Measurements from ENCODE around the gene DNAH9.

The DNAH9 gene

GRCh38 chr17:11852231-11852630, 254.0 kb downstream of the DNAH9 start:
- no peak for DNase-seq

- DNase-seq, result no peak
Measured at GRCh38 chr17:11852912-11853311, 254.6 kb downstream of the DNAH9 start.

DNA sequence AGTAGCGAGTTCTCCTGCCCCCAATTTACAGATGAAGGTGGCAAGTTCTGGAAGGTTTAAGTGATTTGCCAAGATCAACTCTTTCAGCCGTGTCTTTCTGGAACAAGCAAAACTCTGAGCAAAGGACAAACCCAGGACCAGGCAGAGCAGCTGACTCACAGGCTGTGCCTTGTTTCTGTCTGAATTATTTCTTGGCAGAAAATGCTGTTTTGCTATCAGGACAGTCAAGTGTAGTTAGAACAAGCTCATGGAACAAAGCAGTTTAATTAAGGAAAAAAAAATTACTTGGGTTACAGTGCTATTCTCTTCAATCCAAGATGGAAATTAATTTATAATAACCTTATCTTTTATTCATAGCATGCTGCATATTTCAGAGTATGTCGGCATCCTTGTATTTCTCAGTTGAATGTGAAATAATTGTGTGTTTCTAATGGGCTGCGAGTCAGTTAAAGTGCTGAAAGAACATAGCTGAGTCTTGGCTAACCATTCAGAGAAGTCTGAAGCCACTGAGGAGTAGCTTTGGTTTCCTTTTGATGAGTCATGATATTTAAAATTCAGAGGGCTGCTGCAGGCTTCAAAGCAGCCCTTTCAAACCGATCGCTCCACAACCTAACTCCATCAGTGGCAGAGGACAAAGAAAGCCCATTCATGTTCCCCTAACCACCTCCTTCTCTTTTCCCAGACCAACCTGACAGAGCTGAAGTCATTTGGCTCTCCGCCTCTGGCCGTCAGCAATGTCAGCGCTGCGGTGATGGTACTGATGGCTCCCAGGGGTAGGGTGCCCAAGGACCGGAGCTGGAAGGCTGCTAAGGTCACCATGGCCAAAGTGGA, 255.3 kb downstream of the DNAH9 start:
- no peak for DNase-seq

DNA sequence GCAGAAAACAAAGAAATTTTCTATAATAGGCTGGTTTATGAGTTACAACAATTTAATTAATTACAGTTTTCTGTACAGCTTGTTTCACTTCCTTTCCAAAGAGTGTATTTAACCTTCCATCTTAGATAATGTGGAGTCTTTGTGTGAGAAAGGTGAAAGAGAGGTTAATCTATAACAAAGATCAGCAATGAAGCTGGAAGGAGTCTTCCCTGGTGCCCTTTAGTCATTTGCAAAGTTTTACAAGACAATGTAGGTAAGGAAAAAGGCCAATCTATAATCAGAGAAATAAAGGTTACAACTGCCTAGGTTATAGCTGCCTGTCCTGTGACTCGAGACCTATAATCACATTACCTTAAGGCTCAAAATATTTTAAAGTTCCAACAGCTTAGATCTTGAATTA, 257.0 kb downstream of the DNAH9 start:
- DNase-seq, result no peak

DNA sequence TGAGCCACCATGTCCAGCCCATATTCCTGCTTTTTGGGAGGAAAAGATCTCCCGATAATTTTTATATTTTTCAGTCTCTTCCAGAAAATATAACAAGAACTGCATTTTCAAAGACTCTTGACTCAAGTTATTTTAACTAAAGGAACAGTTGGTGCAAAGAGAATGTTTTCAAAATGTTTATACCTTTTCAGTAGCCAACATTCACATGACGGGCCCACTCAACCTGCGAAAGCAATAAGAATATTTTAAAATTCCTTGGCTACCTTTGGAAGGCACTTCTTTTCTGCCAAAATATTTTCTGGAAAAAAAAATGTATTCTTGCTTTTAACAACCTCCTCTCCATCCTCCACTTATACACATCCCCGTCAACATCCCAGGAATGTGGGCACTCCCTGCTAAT, 258.7 kb downstream of the DNAH9 start:
- DNase-seq, result no peak

DNA sequence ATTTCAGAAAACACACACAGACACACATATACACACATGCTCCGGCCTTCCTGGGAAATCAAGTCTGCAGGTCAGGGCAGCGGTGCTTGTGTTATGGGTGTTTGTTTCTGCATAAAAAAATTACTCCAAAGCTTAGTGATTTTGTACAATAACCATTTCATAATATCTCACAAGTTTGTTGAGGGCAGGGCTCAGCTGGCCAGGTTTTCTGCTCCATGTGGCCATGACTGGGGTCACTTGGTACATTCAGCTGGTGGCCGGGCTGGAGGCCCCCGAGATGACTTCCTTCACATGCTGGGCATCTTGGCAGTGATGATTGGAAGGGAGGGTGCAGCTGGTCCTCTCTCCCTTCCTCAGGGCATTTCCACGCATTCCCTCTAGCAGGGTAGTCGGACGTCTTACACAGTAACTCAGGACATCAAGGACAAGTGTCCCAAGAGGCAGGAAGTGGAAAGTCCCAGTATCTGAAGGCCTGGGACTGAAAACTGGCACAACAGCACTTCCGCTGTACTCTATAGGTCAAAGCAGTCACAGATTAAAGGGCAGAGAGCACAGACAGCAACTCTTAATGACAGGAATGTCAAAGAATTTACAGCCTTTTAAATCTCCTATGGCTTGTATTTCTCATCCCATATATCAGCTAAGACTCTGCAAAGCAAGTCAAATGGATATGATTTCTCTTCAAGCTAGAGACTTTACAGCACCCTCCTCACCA, 271.6 kb downstream of the DNAH9 start:
- DNase-seq, result no peak

- DNase-seq, result no peak
Measured at GRCh38 chr17:11871773-11872172, 273.5 kb downstream of the DNAH9 start.

- no peak for DNase-seq
Measured at GRCh38 chr17:11874756-11875155, 276.5 kb downstream of the DNAH9 start.

DNA sequence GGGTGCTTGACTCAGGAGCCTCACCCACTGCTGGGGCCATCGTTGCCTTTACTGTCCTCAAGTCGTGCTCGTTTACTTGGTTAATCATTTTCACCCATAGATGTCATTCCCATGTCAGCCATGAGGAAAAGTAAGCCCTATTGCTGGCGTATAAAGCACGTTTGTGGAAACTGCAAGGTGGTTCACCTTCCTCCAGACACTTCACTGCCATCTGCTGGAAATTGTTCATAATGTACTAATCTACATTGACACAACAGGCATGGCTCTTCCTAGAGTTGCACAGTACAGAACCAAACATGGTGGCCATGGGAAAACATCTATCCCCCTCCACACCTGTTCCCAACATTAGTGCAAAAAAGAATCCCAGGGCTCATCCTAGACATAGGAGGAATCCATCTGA, 282.4 kb downstream of the DNAH9 start:
- DNase-seq, result no peak

- DNase-seq, result no peak
Measured at GRCh38 chr17:11882716-11883115, 284.4 kb downstream of the DNAH9 start.

GRCh38 chr17:11885051-11885450, 286.8 kb downstream of the DNAH9 start:
- no peak for DNase-seq

GRCh38 chr17:11889266-11889665, 291.0 kb downstream of the DNAH9 start:
- no peak for DNase-seq

DNA sequence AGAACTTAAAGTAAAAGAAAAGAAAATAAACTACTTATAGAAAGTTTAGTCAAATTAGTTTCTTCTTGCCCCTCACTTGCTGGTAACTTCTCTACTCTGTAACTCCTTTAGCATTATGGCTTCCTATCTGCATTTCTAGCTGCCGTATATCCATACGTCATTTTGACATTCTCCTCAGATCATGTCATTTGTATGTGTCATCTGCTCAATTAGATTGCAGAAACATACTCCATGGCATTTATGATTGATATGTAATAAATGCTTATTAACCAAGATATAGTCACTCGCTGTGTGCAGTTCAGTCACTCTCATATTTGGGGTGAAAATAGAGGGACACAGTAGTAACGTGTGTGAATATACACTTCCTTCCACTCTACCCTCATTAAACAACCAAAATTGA, 295.6 kb downstream of the DNAH9 start:
- no peak for DNase-seq

DNA sequence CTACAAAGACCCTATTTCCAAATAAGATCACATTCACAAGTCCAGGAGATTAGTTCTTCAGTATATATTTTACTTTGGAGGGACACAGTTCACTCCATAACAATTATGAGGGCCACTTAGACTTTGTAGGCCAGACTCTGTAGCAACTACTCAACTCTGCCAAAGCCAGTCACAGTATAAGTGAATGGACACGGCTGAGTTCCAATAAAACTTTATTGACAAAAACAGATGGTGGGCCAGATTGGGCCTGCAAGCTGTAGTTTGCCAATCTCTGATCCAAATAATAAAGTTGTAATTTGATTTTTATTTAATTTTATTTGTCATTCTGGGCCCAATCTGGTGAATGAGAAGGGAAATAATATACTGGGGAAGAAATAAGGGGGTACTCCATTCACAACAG, 297.9 kb downstream of the DNAH9 start:
- no peak for DNase-seq

DNA sequence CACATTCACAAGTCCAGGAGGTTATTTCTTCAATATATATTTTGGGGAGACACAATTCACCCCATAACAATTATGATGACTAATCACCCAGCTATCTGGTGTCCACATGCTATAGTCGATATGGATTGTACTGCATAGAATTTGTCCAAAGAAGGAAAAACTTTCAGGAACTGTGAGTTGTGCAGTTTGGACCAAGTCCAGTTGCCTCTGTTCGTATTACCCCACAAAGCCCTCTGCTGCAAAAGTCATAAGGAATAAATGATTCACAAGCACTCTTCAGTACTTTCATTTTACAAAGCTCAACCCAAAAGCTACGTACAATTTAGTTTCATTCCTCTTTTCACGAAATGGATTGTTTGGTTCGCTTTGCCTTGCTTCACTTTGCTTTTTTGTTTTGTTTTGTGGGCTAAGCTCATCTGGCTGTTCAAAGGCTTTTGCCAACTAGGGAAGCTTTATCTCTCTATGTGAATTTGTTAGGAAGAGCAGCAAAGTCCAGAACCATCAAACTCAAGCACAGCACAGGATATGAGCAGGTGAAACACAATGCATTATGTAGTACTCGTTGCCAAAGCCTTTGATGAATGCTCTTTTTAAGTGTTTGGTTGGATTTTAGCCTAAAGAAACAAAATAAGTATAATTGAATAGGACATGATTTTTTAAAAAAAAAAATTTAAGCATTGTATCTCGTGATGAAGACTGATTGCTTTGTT, 300.4 kb downstream of the DNAH9 start:
- DNase-seq, result no peak

DNA sequence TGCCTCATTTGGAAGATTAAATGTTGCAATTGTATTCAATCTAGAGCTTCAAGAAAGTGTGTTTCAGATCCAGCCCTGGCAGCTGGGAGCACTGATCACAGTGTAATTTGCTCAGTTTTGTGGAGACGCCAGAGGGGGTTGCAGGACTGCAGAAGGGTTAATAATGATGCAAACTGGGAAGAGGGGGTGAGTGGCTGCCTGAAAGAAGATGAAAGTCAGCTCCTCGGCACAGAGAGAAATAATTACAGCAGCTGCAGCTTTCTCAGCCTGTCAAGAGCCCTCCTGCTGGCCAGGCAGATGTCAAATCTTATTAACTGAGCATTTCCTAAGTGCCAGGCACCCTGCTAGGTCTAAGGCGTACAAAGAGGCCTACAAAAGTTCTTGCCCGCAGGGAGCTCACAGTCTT, 301.3 kb downstream of the DNAH9 start:
- DNase-seq, result no peak

DNA sequence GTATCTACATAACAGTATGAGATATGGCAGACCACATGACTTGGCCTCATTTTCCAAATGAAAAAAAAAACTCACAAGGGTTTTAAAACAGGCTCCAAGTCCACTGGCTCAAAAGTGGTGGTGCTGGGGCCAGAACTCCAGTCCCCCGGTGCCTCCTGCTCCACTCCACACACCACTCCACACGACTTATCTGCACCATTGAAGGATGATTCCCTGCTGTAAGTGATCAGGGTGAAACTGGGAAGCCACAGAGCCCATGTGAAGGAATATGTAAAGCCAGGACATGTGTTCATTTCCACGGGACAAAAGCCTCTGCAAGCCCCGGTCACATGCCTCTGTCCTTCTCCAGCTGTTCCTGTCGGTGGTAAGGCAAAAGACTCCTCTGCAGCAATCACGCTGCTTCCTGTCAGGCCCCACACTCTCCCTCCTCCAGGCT, 301.8 kb downstream of the DNAH9 start:
- no peak for DNase-seq

- no peak for DNase-seq
Measured at GRCh38 chr17:11900655-11901054, 302.4 kb downstream of the DNAH9 start.

- no peak for DNase-seq
Measured at GRCh38 chr17:11901931-11902330, 303.7 kb downstream of the DNAH9 start.

- DNase-seq, result no peak
Measured at GRCh38 chr17:11908711-11909146, 310.5 kb downstream of the DNAH9 start.

- no peak for DNase-seq
Measured at GRCh38 chr17:11909348-11909747, 311.1 kb downstream of the DNAH9 start.

GRCh38 chr17:11916091-11916490, 317.8 kb downstream of the DNAH9 start:
- no peak for DNase-seq

DNA sequence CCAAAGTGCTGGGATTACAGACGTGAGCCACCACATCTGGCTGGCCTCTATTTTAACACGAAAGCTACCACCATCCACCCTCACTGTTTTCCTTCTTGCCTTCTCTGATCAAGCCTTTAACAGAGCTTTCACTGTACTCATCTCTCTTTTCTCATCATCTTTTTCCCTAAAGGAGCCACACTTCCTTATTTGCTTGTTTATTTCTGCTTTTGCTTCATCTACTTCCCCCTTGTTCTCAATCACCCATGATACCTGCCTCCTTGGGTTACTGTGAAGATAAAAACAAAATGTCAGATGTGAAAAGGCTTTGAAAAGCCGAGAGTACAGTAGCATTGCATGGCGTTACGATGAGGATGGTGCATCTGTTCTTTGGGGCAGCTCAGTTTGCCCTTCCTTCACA, 319.1 kb downstream of the DNAH9 start:
- no peak for DNase-seq

DNA sequence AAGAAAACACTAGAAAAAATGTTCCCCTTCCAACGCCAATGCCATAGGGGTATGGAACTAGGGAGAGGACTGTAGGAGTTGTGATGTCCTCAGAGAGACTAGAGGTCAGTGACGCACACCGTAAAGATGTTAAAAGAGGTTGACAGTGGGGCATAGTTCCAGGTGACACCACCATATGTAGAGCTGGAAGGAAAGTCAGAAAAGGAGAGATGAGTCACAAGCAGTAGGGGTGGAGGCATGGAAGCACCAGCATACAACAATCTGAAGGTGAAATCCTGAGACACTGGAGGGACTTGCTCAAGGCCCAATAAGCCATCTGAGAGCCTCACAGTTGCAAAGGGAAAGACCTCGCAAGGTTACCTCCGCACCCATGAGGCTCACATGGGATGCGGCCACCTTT, 323.0 kb downstream of the DNAH9 start:
- DNase-seq, result no peak
